HG03469 (cell line): ENCODE results near the gene SERBP1.

Experiments
- ATAC-seq: cut with Tn5 transposase; IDR thresholded peaks from one replicate; pipeline ENCODE4 v1.9.1; 2021; ENCODE audit warnings: mild to moderate bottlenecking, moderate library complexity, moderate number of reproducible peaks; ENCODE audit not compliant: unreplicated experiment

Gene SERBP1

GRCh38 chr1:67371043-67371442 lies 59.2 kb downstream of the SERBP1 start:
- no peak for ATAC-seq

GRCh38 chr1:67368046-67368514 lies 62.1 kb downstream of the SERBP1 start:
- no peak for ATAC-seq

DNA sequence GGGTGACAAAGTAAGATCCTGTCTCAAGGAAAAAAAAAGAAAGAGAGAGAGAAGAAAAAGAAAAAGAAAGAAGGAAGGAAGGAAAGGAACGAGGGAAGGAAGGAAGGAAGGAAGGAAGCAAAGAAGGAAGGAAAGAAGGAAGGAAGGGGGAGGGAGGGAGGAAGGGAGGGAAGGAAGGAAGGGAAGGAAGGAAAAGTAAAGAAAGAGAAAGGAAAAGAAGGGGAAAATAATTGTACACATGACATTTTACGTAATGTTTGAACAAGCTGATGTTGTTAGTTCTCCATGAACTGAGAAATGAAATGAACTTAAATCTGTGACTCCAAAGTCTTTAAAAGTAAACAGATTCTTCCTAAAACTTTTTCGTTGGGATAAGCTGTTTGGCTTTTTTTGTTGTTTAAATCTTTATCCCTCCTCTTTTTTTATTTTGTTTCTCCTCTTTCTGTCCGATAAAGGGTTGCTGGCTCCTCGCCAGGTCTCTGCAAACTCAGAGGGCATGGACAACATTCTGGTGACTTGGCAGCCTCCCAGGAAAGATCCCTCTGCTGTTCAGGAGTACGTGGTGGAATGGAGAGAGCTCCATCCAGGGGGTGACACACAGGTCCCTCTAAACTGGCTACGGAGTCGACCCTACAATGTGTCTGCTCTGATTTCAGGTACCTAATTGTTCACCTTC lies 62.7 kb downstream of the SERBP1 start:
- ATAC-seq = no peak

DNA sequence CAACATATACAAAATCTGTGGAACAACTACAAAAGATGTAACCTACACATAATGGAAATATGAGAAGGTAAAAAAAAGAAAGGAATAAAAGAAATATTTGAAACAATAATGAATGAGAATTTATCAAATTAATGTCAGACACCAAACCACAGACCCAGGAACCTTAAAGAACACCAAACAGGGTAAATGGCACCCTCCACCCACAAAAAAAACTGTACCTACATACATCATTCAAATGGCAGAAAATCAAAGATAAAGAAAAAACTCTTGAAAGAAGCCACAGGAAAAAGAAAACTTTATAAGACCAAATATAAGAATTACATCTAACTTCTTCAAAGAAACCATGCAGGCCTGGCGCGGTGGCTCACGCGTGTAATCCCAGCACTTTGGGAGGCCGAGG lies 68.6 kb downstream of the SERBP1 start:
- ATAC-seq = no peak

DNA sequence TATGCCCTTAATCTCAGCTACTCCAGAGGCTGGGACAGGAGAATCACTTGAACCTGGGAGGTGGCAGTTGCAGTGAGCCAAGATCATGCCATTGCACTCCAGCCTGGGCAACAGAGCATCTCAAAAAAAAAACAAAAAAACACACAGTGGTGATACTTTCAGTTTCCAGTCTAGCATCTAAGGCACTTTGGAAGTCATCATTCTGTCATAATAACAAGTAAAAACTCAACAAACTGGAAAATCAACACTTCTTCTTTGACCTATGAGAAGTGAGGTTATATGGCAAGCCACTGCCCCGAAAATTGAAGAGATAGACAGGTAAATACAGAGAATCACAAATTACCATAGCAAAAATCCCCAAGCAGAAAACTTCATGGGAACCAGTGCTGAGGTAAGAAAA lies 70.6 kb downstream of the SERBP1 start:
- ATAC-seq = no peak
